ENCODE results near the gene HES4.
A peak's percentile ranks its signal among the peaks of the same experiment; 100 is the strongest.

HES4 gene

GRCh38 chr1:1042835-1043234, 42.9 kb upstream of the HES4 start:
- POLR2A ChIA-PET = interaction anchor here (0.6 kb wide), 1 partner anchor 87 kb away, joined by 6 read pairs; no protein-coding TSS in a partner anchor
- TF ChIP-seq ZNF2 (tag by site-specific recombination; IDR thresholded peaks at IDR 0.05) (no peak), ZNF624 (tag by site-specific recombination; IDR thresholded peaks at IDR 0.05) (no peak), ZNF623 (tag by site-specific recombination; IDR thresholded peaks at IDR 0.05) (no peak), ZNF140 (tag by site-specific recombination; IDR thresholded peaks at IDR 0.05) (no peak), KLF8 (tag by site-specific recombination; IDR thresholded peaks at IDR 0.05) (peak; percentile 78), GLIS2 (tag by site-specific recombination; IDR thresholded peaks at IDR 0.05) (peak; percentile 81), SCRT2 (tag by site-specific recombination; IDR thresholded peaks at IDR 0.05) (no peak), ZNF529 (tag by site-specific recombination; IDR thresholded peaks at IDR 0.05; ENCODE audit: insufficient replicate concordance) (no peak), PATZ1 (tag by site-specific recombination; IDR thresholded peaks at IDR 0.05) (0 out of 2 replicates have a peak, but pooled peaks have one; percentile 10), ZNF571 (tag by site-specific recombination; IDR thresholded peaks at IDR 0.05) (no peak), SETDB1 (IDR thresholded peaks at IDR 0.05; ENCODE audit: insufficient read length, low read length) (no peak), ZFHX2 (tag by site-specific recombination; conservative IDR thresholded peaks at IDR 0.05) (no peak), ATF2 (tag by site-specific recombination; IDR thresholded peaks at IDR 0.05; ENCODE audit: low read depth) (no peak), KLF7 (tag by site-specific recombination; IDR thresholded peaks at IDR 0.05; ENCODE audit: borderline replicate concordance) (no peak), ZNF830 (tag by site-specific recombination; IDR thresholded peaks at IDR 0.05; ENCODE audit: low read depth) (no peak), ZBTB49 (tag by site-specific recombination; IDR thresholded peaks at IDR 0.05; ENCODE audit: low read depth) (no peak)
- no peak overlapping the region for H3K27ac ChIP-seq (ENCODE audit: extremely low read depth, low read depth, low read length)
- CTCF ChIA-PET = no interaction called here
- no peak overlapping the region for H3K4me3 ChIP-seq (ENCODE audit: low read depth, low read length)
- H3K36me3 ChIP-seq (ENCODE audit: control insufficient read depth in 2 of 2, insufficient read depth in 1 of 2, low read length in 2 of 2) = peaks cover 0 to 64% of the 10 kb centered on the region in 2 experiments; a peak in 1 of 3 replicates
- no peaks in the 10 kb centered on the region for H3K9me3 ChIP-seq (ENCODE audit: control insufficient read depth, insufficient read depth, low read depth, low read length)
- H3K4me1 ChIP-seq (ENCODE audit: control insufficient read depth, insufficient read depth, low read length) = no peaks in the 10 kb centered on the region

GRCh38 chr1:1041873-1042272, 42.0 kb upstream of the HES4 start:
- ChIA-PET CTCF (no interaction called here), POLR2A (no interaction called here)
- Histone ChIP-seq H3K4me1 (ENCODE audit: control insufficient read depth, insufficient read depth, low read length) (no peaks in the 10 kb centered on the region), H3K9me3 (ENCODE audit: control insufficient read depth, insufficient read depth, low read depth, low read length) (no peaks in the 10 kb centered on the region), H3K4me3 (ENCODE audit: low read depth, low read length) (no peak overlapping the region), H3K36me3 (ENCODE audit: control insufficient read depth in 2 of 2, insufficient read depth in 1 of 2, low read length in 2 of 2) (peaks cover 0 to 58% of the 10 kb centered on the region in 2 experiments; a peak in 1 of 3 replicates), H3K27ac (ENCODE audit: extremely low read depth, low read depth, low read length) (no peak overlapping the region)
- peak; percentile 16 for TF ChIP-seq KLF8 (tag by site-specific recombination; IDR thresholded peaks at IDR 0.05)
- TF ChIP-seq ZNF350 (tag by site-specific recombination; IDR thresholded peaks at IDR 0.05) = no peak

Data from HEK293 (cell line).